ENCODE results near the gene TTC34.

Gene TTC34

DNA sequence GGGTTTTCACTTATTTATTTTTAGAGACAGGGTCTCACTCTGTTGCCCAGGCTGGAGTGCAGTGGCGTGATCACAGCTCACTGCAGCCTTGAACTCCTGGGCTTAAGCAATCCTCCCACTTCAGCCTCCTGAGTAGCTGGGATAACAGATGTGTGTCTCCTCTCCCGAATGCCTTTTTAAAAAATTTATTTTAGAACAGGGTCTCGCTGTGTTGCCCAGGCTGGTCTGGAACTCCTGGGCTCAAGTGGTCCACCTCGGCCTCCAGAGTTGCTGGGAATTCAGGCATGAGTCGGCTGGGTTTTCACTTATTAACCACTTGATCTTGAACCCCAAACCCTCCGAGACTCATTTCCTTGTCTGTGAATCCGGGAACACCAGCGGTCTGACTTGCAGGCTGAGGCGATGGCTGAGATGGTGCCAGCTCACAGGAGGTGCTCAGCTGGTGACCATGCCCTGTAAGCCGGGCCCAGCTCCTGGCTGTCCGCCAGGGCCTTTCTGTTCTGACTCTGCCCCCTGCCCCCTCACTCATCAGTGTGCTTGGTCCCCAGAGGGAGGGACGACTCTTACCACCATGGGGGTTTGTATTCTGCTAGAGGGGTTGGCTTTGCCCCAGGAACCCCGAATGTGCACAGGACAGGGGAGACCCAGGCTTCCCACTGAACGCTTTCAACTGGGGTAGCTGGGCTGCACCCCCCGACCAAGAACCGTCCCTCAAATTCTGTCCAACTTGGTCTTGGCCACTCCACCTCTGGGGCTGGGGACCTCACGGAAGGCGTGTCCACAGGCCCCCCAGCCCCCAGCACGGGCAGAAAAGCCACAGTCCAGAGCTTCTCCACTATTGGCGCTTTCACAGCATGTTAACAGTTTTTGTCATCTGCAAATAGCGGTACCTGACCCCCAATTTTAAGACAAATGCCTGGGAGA, 191.2 kb downstream of the TTC34 start:
- H3K36me3 ChIP-seq (replicated peaks in 1 of 2; ENCODE audit: control insufficient read depth in 2 of 2, insufficient read depth in 2 of 2, low read length in 2 of 2), result no peaks in the 10 kb centered on the region
- H2AFZ ChIP-seq (ENCODE audit: low read length), result no peak overlapping the region
- H3K27ac ChIP-seq (replicated peaks; ENCODE audit: low read length), result no peak overlapping the region
- H3K27me3 ChIP-seq (ENCODE audit: control insufficient read depth in 3 of 3, insufficient read depth in 3 of 3, low read depth in 1 of 3, low read length in 3 of 3), result peaks cover 0 to 22% (median 2%) of the 10 kb centered on the region in 3 experiments
- H2AK5ac ChIP-seq (ENCODE audit: low read depth, low read length), result peak overlapping the region; percentile 99
- H2BK12ac ChIP-seq (ENCODE audit: low read length), result no peak overlapping the region
- no peak overlapping the region for H3K14ac ChIP-seq (ENCODE audit: low read length)
- H3K23ac ChIP-seq (ENCODE audit: low read depth, low read length, poor library complexity), result no peak overlapping the region
- no peak overlapping the region for H3K4me2 ChIP-seq (ENCODE audit: insufficient read depth, low read length, poor library complexity, severe bottlenecking)
- H3K18ac ChIP-seq (ENCODE audit: low read length), result peak overlapping the region; percentile 6
- no CpG with 5 or more reads among the region's 21 CpGs for WGBS, 2 donors (ENCODE audit: extremely low coverage in 2 of 2, insufficient read length in 2 of 2, insufficient replicate concordance in 1 of 2)
- H4K91ac ChIP-seq (ENCODE audit: low read depth, low read length, poor library complexity), result no peak overlapping the region
- H3K9ac ChIP-seq (ENCODE audit: low read depth, low read length, poor library complexity), result no peak overlapping the region
- no peak overlapping the region for H2BK15ac ChIP-seq (ENCODE audit: low read length)
- no peaks in the 10 kb centered on the region for H3K79me1 ChIP-seq (ENCODE audit: low read depth, low read length)
- H3K4ac ChIP-seq (ENCODE audit: low read length), result no peak overlapping the region
- no peak overlapping the region for H3K4me3 ChIP-seq (ENCODE audit: low read length in 2 of 2)
- H4K8ac ChIP-seq (ENCODE audit: low read depth, low read length), result no peak overlapping the region
- no peak for DNase-seq (ENCODE audit: low spot score)
- peaks cover 0 to 3% of the 10 kb centered on the region in 2 donors for H3K9me3 ChIP-seq (replicated peaks in 1 of 2; ENCODE audit: control insufficient read depth in 2 of 2, insufficient read depth in 1 of 2, low read depth in 1 of 2, low read length in 2 of 2)
- peaks cover 0 to 9% of the 10 kb centered on the region in 2 donors for H3K4me1 ChIP-seq (ENCODE audit: control insufficient read depth in 2 of 2, insufficient read depth in 1 of 2, low read depth in 1 of 2, low read length in 2 of 2)
- peak overlapping the region; percentile 40 for H2BK5ac ChIP-seq (ENCODE audit: low read length)
- H2BK120ac ChIP-seq (ENCODE audit: low read depth, low read length), result peak overlapping the region; percentile 82

DNA sequence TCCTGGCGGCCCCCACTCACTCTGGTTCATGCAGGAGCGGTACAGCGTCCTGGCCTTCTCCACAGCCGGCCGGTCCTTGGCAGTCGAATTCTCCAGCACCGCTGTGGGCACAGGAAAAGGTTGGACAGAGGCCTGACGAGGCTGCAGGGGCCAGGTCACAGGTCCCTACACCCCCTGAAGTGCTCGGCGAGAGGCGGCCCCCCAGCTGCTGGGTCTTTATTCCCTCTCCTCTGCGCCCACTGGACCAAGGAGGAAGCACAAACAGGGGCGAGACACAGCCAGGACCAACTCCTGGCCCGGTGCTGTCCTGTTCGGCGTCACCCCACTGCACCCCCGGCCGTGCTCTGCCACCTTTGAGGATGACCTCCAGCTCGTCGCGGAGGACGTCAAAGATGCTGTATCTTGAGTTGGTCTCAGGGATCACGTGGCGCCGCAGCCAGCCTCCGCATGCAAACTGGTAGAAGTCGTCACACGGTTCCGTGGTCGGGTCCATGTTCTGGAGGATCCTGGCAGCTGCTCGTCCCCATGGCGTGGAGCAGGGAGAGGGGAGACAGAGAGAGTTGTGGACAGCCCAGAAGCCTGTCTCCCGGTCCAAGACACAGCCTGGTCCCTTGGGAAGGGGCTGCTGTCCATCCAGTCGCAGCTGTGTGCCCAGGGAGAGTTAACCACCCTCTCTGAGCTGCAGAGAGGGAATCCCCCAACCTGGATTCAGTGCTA, 192.0 kb downstream of the TTC34 start:
- Histone ChIP-seq H3K27ac (replicated peaks; ENCODE audit: low read length) (no peak overlapping the region), H3K9me3 (replicated peaks in 1 of 2; ENCODE audit: control insufficient read depth in 2 of 2, insufficient read depth in 1 of 2, low read depth in 1 of 2, low read length in 2 of 2) (peaks cover 0 to 3% of the 10 kb centered on the region in 2 donors), H2AK5ac (ENCODE audit: low read depth, low read length) (peak overlapping the region; percentile 99)

DNA sequence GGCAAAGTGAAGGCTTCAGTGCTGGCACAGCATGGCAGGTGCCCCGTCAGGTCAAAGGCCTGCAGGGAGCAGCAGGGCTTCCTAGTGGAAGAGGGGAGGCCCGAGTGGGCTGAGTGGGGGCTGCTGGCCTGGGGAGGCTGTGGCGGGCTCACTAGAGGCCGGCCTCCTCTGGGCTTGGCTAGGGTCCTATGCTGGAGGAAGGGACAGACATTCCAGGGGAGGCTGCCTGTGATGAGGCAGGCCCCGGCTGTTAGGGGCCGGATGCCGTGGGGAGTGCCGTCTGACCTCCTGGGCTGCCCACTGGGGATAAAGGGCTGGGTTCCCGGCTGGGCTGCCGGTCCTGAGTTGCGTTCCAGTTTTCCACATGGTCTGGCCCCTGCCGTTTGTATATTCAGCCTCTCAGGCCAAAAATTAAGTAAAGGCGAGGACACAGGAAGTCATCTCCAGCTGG, 193.8 kb downstream of the TTC34 start:
- no peaks in the 10 kb centered on the region for H3K36me3 ChIP-seq (replicated peaks in 1 of 2; ENCODE audit: control insufficient read depth in 2 of 2, insufficient read depth in 2 of 2, low read length in 2 of 2)
- H3K4me3 ChIP-seq (ENCODE audit: low read length in 2 of 2), result no peak overlapping the region
- no peaks in the 10 kb centered on the region for H3K9me3 ChIP-seq (replicated peaks in 1 of 2; ENCODE audit: control insufficient read depth in 2 of 2, insufficient read depth in 1 of 2, low read depth in 1 of 2, low read length in 2 of 2)
- no peak overlapping the region for H3K4ac ChIP-seq (ENCODE audit: low read length)
- peak overlapping the region; percentile 44 for H3K9ac ChIP-seq (ENCODE audit: low read depth, low read length, poor library complexity)
- DNase-seq (ENCODE audit: low spot score), result no peak
- no peak overlapping the region for H4K8ac ChIP-seq (ENCODE audit: low read depth, low read length)
- peak overlapping the region; percentile 58 for H2BK12ac ChIP-seq (ENCODE audit: low read length)
- H2BK5ac ChIP-seq (ENCODE audit: low read length), result no peak overlapping the region
- no CpG with 5 or more reads among the region's 13 CpGs for WGBS, 2 donors (ENCODE audit: extremely low coverage in 2 of 2, insufficient read length in 2 of 2, insufficient replicate concordance in 1 of 2)
- H3K23ac ChIP-seq (ENCODE audit: low read depth, low read length, poor library complexity), result no peak overlapping the region
- H3K27ac ChIP-seq (replicated peaks; ENCODE audit: low read length), result no peak overlapping the region
- peaks cover 0 to 9% of the 10 kb centered on the region in 2 donors for H3K4me1 ChIP-seq (ENCODE audit: control insufficient read depth in 2 of 2, insufficient read depth in 1 of 2, low read depth in 1 of 2, low read length in 2 of 2)
- H3K4me2 ChIP-seq (ENCODE audit: insufficient read depth, low read length, poor library complexity, severe bottlenecking), result no peak overlapping the region
- no peak overlapping the region for H4K91ac ChIP-seq (ENCODE audit: low read depth, low read length, poor library complexity)
- H2BK120ac ChIP-seq (ENCODE audit: low read depth, low read length), result peak overlapping the region; percentile 72
- H3K27me3 ChIP-seq (ENCODE audit: control insufficient read depth in 3 of 3, insufficient read depth in 3 of 3, low read depth in 1 of 3, low read length in 3 of 3), result peaks cover 0 to 39% (median 2%) of the 10 kb centered on the region in 3 experiments
- no peaks in the 10 kb centered on the region for H3K79me1 ChIP-seq (ENCODE audit: low read depth, low read length)
- H3K14ac ChIP-seq (ENCODE audit: low read length), result peak overlapping the region; percentile 4
- H2AFZ ChIP-seq (ENCODE audit: low read length), result no peak overlapping the region
- H3K18ac ChIP-seq (ENCODE audit: low read length), result peak overlapping the region; percentile 84
- H2AK5ac ChIP-seq (ENCODE audit: low read depth, low read length), result peak overlapping the region; percentile 98
- H2BK15ac ChIP-seq (ENCODE audit: low read length), result peak overlapping the region; percentile 94

More for the DNA sequence above, 192.0 kb downstream of the TTC34 start:
- DNase-seq (ENCODE audit: low spot score), result no peak
- Histone ChIP-seq H2BK15ac (ENCODE audit: low read length) (peak overlapping the region; percentile 93), H3K18ac (ENCODE audit: low read length) (peak overlapping the region; percentile 85), H2BK120ac (ENCODE audit: low read depth, low read length) (peak overlapping the region; percentile 82), H3K27me3 (ENCODE audit: control insufficient read depth in 3 of 3, insufficient read depth in 3 of 3, low read depth in 1 of 3, low read length in 3 of 3) (peaks cover 0 to 30% (median 2%) of the 10 kb centered on the region in 3 experiments), H3K79me1 (ENCODE audit: low read depth, low read length) (no peaks in the 10 kb centered on the region), H3K23ac (ENCODE audit: low read depth, low read length, poor library complexity) (peak overlapping the region; percentile 77), H3K4ac (ENCODE audit: low read length) (peak overlapping the region; percentile 61), H3K14ac (ENCODE audit: low read length) (peak overlapping the region; percentile 67), H3K4me1 (ENCODE audit: control insufficient read depth in 2 of 2, insufficient read depth in 1 of 2, low read depth in 1 of 2, low read length in 2 of 2) (peaks cover 0 to 9% of the 10 kb centered on the region in 2 donors), H3K36me3 (replicated peaks in 1 of 2; ENCODE audit: control insufficient read depth in 2 of 2, insufficient read depth in 2 of 2, low read length in 2 of 2) (no peaks in the 10 kb centered on the region), H2BK5ac (ENCODE audit: low read length) (peak overlapping the region; percentile 35), H3K4me3 (ENCODE audit: low read length in 2 of 2) (no peak overlapping the region), H3K4me2 (ENCODE audit: insufficient read depth, low read length, poor library complexity, severe bottlenecking) (no peak overlapping the region), H4K91ac (ENCODE audit: low read depth, low read length, poor library complexity) (no peak overlapping the region), H3K9ac (ENCODE audit: low read depth, low read length, poor library complexity) (peak overlapping the region; percentile 50), H4K8ac (ENCODE audit: low read depth, low read length) (peak overlapping the region; percentile 32), H2AFZ (ENCODE audit: low read length) (no peak overlapping the region), H2BK12ac (ENCODE audit: low read length) (peak overlapping the region; percentile 89)
- no CpG with 5 or more reads among the region's 34 CpGs for WGBS, 2 donors (ENCODE audit: extremely low coverage in 2 of 2, insufficient read length in 2 of 2, insufficient replicate concordance in 1 of 2)
